SK-N-SH treated with all-trans-retinoic acid at 6 μM for 48 hours (cell line): Measurements from ENCODE around the gene GPR183.

Experiments
- ATAC-seq: fragments of 200-7000 bp; cut with Tn5 transposase; 3 replicates; pipeline ENCODE4 v1.9.1; 2020; ENCODE audit warnings: mild to moderate bottlenecking, moderate library complexity
- ARNTL ChIP-seq: fragments of 450-650 bp; formaldehyde crosslinking; IDR thresholded peaks from 2 replicates; pipeline ENCODE4 v1.5.0; 2020; ENCODE audit warnings: low read depth, mild to moderate bottlenecking, moderate library complexity, borderline replicate concordance
- BACH2 ChIP-seq: fragments of 250-450 bp; sonication (Bioruptor Pico); IDR thresholded peaks from 2 replicates; pipeline ENCODE4 v1.9.0; 2021; ENCODE audit warnings: mild to moderate bottlenecking, borderline replicate concordance
- CSDC2 ChIP-seq: fragments of 250-450 bp; sonication (Bioruptor Pico); IDR thresholded peaks from 2 replicates; pipeline ENCODE4 v1.5.0; 2020; ENCODE audit warnings: mild to moderate bottlenecking, moderate library complexity
- ESRRG ChIP-seq: fragments of 250-450 bp; sonication (Bioruptor Pico); IDR thresholded peaks from 2 replicates; pipeline ENCODE4 v1.6.1; 2021; ENCODE audit warnings: mild to moderate bottlenecking
- GLIS3 ChIP-seq: fragments of 250-450 bp; sonication (Bioruptor Pico); IDR thresholded peaks from 2 replicates; pipeline ENCODE4 v1.5.0; 2020; ENCODE audit warnings: mild to moderate bottlenecking, moderate library complexity
- ISL1 ChIP-seq: fragments of 250-450 bp; sonication (Bioruptor Pico); IDR thresholded peaks from 2 replicates; pipeline ENCODE4 v2.1.2; 2022; ENCODE audit warnings: mild to moderate bottlenecking, moderate library complexity
- OSR1 ChIP-seq: fragments of 250-450 bp; sonication (Bioruptor Pico); IDR thresholded peaks from 2 replicates; pipeline ENCODE4 v1.8.0; 2022; ENCODE audit warnings: moderate library complexity, mild to moderate bottlenecking, inconsistent platforms
- PPARA ChIP-seq: fragments of 250-450 bp; sonication (Bioruptor Pico); IDR thresholded peaks from 2 replicates; pipeline ENCODE4 v1.5.0; 2020; ENCODE audit warnings: mild to moderate bottlenecking, borderline replicate concordance
- RARB ChIP-seq: fragments of 250-450 bp; sonication (Bioruptor Pico); IDR thresholded peaks from 2 replicates; pipeline ENCODE4 v1.8.0; 2021; ENCODE audit warnings: mild to moderate bottlenecking, moderate library complexity
- SNAI2 ChIP-seq: fragments of 250-450 bp; sonication (Bioruptor Pico); IDR thresholded peaks from 2 replicates; pipeline ENCODE4 v1.5.0; 2020; ENCODE audit warnings: mild to moderate bottlenecking, moderate library complexity
- TCF4 ChIP-seq: fragments of 250-450 bp; sonication (Bioruptor Pico); IDR thresholded peaks from 2 replicates; pipeline ENCODE4 v1.8.0; 2021; ENCODE audit warnings: mild to moderate bottlenecking, moderate library complexity, borderline replicate concordance
- TOX ChIP-seq: fragments of 250-450 bp; sonication (Bioruptor Pico); IDR thresholded peaks from 2 replicates; pipeline ENCODE4 v1.8.0; 2021; ENCODE audit warnings: mild to moderate bottlenecking, moderate library complexity, borderline replicate concordance
- TSHZ2 ChIP-seq: fragments of 250-450 bp; sonication (Bioruptor Pico); IDR thresholded peaks from 2 replicates; pipeline ENCODE4 v1.5.0; 2020; ENCODE audit warnings: mild to moderate bottlenecking, moderate library complexity
- ZC3H10 ChIP-seq: fragments of 250-450 bp; sonication (Bioruptor Pico); IDR thresholded peaks from 2 replicates; pipeline ENCODE4 v1.5.1; 2021; ENCODE audit warnings: mild to moderate bottlenecking, moderate library complexity
- ZFP3 ChIP-seq: fragments of 250-450 bp; sonication (Bioruptor Pico); IDR thresholded peaks from 2 replicates; pipeline ENCODE4 v1.5.0; 2020; ENCODE audit warnings: mild to moderate bottlenecking, moderate library complexity
- ZFP30 ChIP-seq: fragments of 450-650 bp; formaldehyde crosslinking; IDR thresholded peaks from 2 replicates; pipeline ENCODE4 v1.5.0; 2022; ENCODE audit warnings: mild to moderate bottlenecking, moderate library complexity
- ZNF565 ChIP-seq: fragments of 450-650 bp; formaldehyde crosslinking; conservative IDR thresholded peaks from 2 replicates; pipeline ENCODE4 v1.5.0; 2020; ENCODE audit warnings: low read depth, mild to moderate bottlenecking, moderate library complexity
- ZNF70 ChIP-seq: fragments of 450-650 bp; formaldehyde crosslinking; IDR thresholded peaks from 2 replicates; pipeline ENCODE4 v1.5.0; 2020; ENCODE audit warnings: mild to moderate bottlenecking, moderate library complexity
- ZNF8 ChIP-seq: fragments of 450-650 bp; formaldehyde crosslinking; IDR thresholded peaks from 2 replicates; pipeline ENCODE4 v1.5.0; 2020; ENCODE audit warnings: mild to moderate bottlenecking, moderate library complexity
- TF ChIP-seq, protein P1 (sequence below): fragments of 250-450 bp; sonication (Bioruptor Pico); IDR thresholded peaks from 2 replicates; pipeline ENCODE4 v1.8.0; 2021; ENCODE audit warnings: low read depth, mild to moderate bottlenecking, moderate library complexity, borderline replicate concordance
- TF ChIP-seq, protein P2 (sequence below): fragments of 250-450 bp; sonication (Bioruptor Pico); IDR thresholded peaks from 2 replicates; pipeline ENCODE4 v1.8.0; 2020; ENCODE audit warnings: mild to moderate bottlenecking, moderate library complexity, borderline replicate concordance
- TF ChIP-seq, protein P3 (sequence below): fragments of 250-450 bp; sonication (Bioruptor Pico); IDR thresholded peaks from 2 replicates; pipeline ENCODE4 v1.5.1; 2020; ENCODE audit warnings: low read depth, mild to moderate bottlenecking, moderate library complexity
- TF ChIP-seq, protein P4 (sequence below): fragments of 250-450 bp; sonication (Bioruptor Pico); IDR thresholded peaks from 2 replicates; pipeline ENCODE4 v1.5.1; 2021; ENCODE audit warnings: mild to moderate bottlenecking, moderate library complexity

GPR183 gene

DNA sequence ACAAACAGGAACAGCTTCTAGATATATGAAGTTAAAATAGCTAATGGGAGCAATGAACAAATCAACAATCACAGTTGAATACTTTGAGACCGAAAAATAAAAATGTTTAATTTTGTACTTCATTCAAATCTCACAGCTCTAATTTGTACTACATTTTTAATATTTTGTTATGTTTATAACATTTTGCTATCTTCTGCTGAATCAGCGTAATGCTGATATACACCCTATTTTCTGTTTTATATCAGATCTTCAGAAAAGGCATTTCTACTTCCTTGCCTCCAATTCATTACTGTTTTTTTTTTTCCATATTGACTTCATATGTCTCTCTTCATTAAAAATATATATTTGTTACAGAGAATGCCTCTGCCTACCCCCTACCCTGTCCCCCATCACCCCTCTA is 27.9 kb upstream of the GPR183 start (continued):
- TF ChIP-seq TSHZ2 (CRISPR knock-in tag) (no peak), RARB (no peak), TOX (CRISPR knock-in tag) (no peak), CSDC2 (CRISPR knock-in tag) (no peak), ZFP30 (CRISPR knock-in tag) (no peak), SNAI2 (CRISPR knock-in tag) (no peak), PPARA (no peak)
- TF ChIP-seq, protein P1, sequence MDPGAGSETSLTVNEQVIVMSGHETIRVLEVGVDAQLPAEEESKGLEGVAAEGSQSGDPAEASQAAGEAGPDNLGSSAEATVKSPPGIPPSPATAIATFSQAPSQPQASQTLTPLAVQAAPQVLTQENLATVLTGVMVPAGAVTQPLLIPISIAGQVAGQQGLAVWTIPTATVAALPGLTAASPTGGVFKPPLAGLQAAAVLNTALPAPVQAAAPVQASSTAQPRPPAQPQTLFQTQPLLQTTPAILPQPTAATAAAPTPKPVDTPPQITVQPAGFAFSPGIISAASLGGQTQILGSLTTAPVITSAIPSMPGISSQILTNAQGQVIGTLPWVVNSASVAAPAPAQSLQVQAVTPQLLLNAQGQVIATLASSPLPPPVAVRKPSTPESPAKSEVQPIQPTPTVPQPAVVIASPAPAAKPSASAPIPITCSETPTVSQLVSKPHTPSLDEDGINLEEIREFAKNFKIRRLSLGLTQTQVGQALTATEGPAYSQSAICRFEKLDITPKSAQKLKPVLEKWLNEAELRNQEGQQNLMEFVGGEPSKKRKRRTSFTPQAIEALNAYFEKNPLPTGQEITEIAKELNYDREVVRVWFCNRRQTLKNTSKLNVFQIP (CRISPR knock-in tag) = no peak
- TF ChIP-seq, all 23 proteins: peak for 0

GRCh38 chr13:99334221-99334620 is 27.0 kb upstream of the GPR183 start:
- no peak for ATAC-seq
- no peak for TF ChIP-seq ARNTL (CRISPR knock-in tag)
- no peak for TF ChIP-seq GLIS3 (CRISPR knock-in tag)
- no peak for TF ChIP-seq CSDC2 (CRISPR knock-in tag)
- no peak for TF ChIP-seq ZNF70 (CRISPR knock-in tag)
- no peak for TF ChIP-seq SNAI2 (CRISPR knock-in tag)
- no peak for TF ChIP-seq ZC3H10 (CRISPR knock-in tag)
- TF ChIP-seq OSR1 (CRISPR knock-in tag) = no peak
- TF ChIP-seq ZNF8 (CRISPR knock-in tag) = no peak

DNA sequence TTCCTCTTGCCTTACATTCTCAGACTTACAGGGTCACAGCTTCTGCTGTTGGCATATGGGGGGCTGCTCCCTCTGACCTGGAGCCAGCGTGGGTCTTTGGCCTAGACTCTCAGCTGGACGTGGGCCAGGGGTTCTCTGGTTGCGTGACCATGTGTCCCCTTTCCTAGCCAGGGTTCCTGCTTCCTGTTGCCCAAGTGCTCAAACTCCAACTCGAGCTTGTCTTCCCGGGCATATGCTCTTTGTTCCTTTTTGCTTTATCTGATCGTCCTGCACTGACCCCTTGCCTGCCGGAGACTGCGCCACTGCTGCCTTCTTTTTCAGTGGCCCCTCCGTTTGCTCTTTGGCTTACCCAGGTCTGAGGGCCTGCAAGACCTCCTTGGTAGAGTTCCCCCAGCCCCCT is 25.3 kb upstream of the GPR183 start:
- ATAC-seq = no peak
- TF ChIP-seq CSDC2 (CRISPR knock-in tag) = no peak
- TF ChIP-seq, protein P2, sequence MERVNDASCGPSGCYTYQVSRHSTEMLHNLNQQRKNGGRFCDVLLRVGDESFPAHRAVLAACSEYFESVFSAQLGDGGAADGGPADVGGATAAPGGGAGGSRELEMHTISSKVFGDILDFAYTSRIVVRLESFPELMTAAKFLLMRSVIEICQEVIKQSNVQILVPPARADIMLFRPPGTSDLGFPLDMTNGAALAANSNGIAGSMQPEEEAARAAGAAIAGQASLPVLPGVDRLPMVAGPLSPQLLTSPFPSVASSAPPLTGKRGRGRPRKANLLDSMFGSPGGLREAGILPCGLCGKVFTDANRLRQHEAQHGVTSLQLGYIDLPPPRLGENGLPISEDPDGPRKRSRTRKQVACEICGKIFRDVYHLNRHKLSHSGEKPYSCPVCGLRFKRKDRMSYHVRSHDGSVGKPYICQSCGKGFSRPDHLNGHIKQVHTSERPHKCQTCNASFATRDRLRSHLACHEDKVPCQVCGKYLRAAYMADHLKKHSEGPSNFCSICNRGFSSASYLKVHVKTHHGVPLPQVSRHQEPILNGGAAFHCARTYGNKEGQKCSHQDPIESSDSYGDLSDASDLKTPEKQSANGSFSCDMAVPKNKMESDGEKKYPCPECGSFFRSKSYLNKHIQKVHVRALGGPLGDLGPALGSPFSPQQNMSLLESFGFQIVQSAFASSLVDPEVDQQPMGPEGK (CRISPR knock-in tag) = no peak
- no peak for TF ChIP-seq TCF4 (CRISPR knock-in tag)
- no peak for TF ChIP-seq ZFP3 (CRISPR knock-in tag)
- TF ChIP-seq, protein P1 (CRISPR knock-in tag) = no peak
- no peak for TF ChIP-seq GLIS3 (CRISPR knock-in tag)
- no peak for TF ChIP-seq ZFP30 (CRISPR knock-in tag)
- no peak for TF ChIP-seq ESRRG (CRISPR knock-in tag)
- no peak for TF ChIP-seq ZNF565 (CRISPR knock-in tag)
- TF ChIP-seq ISL1 (CRISPR knock-in tag) = no peak
- no peak for TF ChIP-seq BACH2 (CRISPR knock-in tag)
- TF ChIP-seq ZC3H10 (CRISPR knock-in tag) = no peak
- no peak for TF ChIP-seq TOX (CRISPR knock-in tag)
- TF ChIP-seq, all 23 proteins: peak for 0

DNA sequence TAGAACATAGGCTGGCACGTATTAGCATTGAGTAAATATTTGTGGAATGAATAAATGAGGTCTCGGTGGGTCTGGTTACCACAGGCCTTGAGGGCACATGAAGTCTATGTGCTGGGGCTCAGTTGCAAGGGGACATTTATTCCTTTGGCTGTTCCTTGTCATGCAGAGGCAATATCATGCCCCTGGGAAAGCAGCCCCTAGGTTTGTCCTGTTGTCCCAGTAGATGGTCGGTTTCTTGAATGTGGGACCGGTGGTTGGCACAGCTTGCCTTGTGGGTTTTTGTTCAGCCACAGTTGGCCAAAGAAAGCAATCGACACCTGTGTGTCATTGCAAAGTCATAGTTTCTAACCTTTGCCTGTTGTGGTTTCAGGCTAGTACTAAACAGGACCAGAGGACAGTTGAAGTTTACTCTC is 24.7 kb upstream of the GPR183 start:
- ATAC-seq = no peak
- TF ChIP-seq TCF4 (CRISPR knock-in tag) (no peak), RARB (no peak), ARNTL (CRISPR knock-in tag) (no peak), ZNF565 (CRISPR knock-in tag) (no peak), ESRRG (CRISPR knock-in tag) (no peak), ZC3H10 (CRISPR knock-in tag) (no peak), PPARA (no peak), ZNF8 (CRISPR knock-in tag) (no peak), ISL1 (CRISPR knock-in tag) (no peak), TOX (CRISPR knock-in tag) (no peak), CSDC2 (CRISPR knock-in tag) (no peak)
- TF ChIP-seq, protein P3, sequence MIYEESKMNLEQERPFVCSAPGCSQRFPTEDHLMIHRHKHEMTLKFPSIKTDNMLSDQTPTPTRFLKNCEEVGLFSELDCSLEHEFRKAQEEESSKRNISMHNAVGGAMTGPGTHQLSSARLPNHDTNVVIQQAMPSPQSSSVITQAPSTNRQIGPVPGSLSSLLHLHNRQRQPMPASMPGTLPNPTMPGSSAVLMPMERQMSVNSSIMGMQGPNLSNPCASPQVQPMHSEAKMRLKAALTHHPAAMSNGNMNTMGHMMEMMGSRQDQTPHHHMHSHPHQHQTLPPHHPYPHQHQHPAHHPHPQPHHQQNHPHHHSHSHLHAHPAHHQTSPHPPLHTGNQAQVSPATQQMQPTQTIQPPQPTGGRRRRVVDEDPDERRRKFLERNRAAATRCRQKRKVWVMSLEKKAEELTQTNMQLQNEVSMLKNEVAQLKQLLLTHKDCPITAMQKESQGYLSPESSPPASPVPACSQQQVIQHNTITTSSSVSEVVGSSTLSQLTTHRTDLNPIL (CRISPR knock-in tag) = no peak
- TF ChIP-seq, protein P2 (CRISPR knock-in tag) = no peak
- TF ChIP-seq, protein P4, sequence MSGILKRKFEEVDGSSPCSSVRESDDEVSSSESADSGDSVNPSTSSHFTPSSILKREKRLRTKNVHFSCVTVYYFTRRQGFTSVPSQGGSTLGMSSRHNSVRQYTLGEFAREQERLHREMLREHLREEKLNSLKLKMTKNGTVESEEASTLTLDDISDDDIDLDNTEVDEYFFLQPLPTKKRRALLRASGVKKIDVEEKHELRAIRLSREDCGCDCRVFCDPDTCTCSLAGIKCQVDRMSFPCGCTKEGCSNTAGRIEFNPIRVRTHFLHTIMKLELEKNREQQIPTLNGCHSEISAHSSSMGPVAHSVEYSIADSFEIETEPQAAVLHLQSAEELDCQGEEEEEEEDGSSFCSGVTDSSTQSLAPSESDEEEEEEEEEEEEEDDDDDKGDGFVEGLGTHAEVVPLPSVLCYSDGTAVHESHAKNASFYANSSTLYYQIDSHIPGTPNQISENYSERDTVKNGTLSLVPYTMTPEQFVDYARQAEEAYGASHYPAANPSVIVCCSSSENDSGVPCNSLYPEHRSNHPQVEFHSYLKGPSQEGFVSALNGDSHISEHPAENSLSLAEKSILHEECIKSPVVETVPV (CRISPR knock-in tag) = no peak
